Sigmoid colon (tissue), 7 donors: ENCODE measurements around the gene CUX1. TPM values are rescaled to one million over a fixed set of nuclear protein-coding genes. Genes with fewer than 3 reads are reported as not detected.

ENCODE experiments used
- DNase-seq: peaks from one replicate; pipeline ENCODE4 v3.0.0-alpha.2; 2019
- H3K27ac ChIP-seq, 4 donors: fragments of 200-600 bp; sonication (generic); one replicate each; pipeline ENCODE4 v1.5.1; 2016 to 2019; ENCODE audit warnings: mild to moderate bottlenecking in 1 of 4
- H3K27me3 ChIP-seq, 3 donors: fragments of 200-600 bp; sonication (generic); one replicate each; pipeline ENCODE4 v1.5.1; 2019; ENCODE audit warnings: mild to moderate bottlenecking in 1 of 3
- H3K36me3 ChIP-seq, 4 donors: fragments of 200-600 bp; sonication (generic); one replicate each; pipeline ENCODE4 v1.5.1; 2016 to 2019
- H3K4me1 ChIP-seq, 4 donors: fragments of 200-600 bp; sonication (generic); one replicate each; pipeline ENCODE4 v1.5.1; 2017 to 2019
- H3K4me3 ChIP-seq, 4 donors: fragments of 200-600 bp; sonication (generic); one replicate each; pipeline ENCODE4 v1.5.1; 2017 to 2019; ENCODE audit warnings: mild to moderate bottlenecking in 2 of 4, moderate library complexity in 1 of 4
- H3K9me3 ChIP-seq, 4 donors: fragments of 200-600 bp in 3 of 4; sonication (generic) in 3 of 4; one replicate each; pipeline versions ENCODE4 v1.5.1 to v1.6.1; 2013 to 2019
- CTCF ChIP-seq, 4 experiments: fragments of 450-650 bp in 3 of 4; fragments of 200-600 bp in 1 of 4; IDR thresholded peaks; one replicate each; pipeline ENCODE4 v1.5.1; 2016 to 2019; ENCODE audit warnings: antibody characterized with exemption in 4 of 4, mild to moderate bottlenecking in 3 of 4, moderate library complexity in 2 of 4
- EP300 ChIP-seq, 4 donors: sonication (generic); formaldehyde crosslinking; IDR thresholded peaks; one replicate each; pipeline ENCODE4 v1.6.1; 2017; ENCODE audit warnings: antibody characterized with exemption in 4 of 4
- POLR2A ChIP-seq, 2 donors: fragments of 450-650 bp; IDR thresholded peaks; one replicate each; pipeline ENCODE4 v1.6.1; 2016; ENCODE audit warnings: antibody characterized with exemption in 2 of 2, mild to moderate bottlenecking in 2 of 2, moderate library complexity in 2 of 2
- POLR2AphosphoS5 ChIP-seq, 4 donors: sonication (generic); formaldehyde crosslinking; IDR thresholded peaks; one replicate each; pipeline ENCODE4 v1.6.1; 2017; ENCODE audit warnings: antibody characterized with exemption in 4 of 4
- WGBS, 2 donors: extraction: QIAGEN DNeasy Blood & Tissue Kit; methylation state at CpG; one replicate each; pipeline ENCODE4 v1.1.7; 2013; 5-methylcytosine and 5-hydroxymethylcytosine counted together
- intact Hi-C: fragments of 100-400 bp; cut with DNase I; formaldehyde crosslinking; loops from one replicate; pipeline ENCODE4 v1.15.1; 2023
- polyA plus RNA-seq, 3 donors: library from polyadenylated mRNA; stranded (reverse); fragments of 200-250 nt; gene quantifications; one replicate each; pipeline ENCODE4 v1.2.3, GENCODE V29; 2013
- total RNA-seq, 4 donors: library from RNA; depleted of rRNA; stranded (reverse); fragments of >200 nt; gene quantifications; one replicate each; pipeline ENCODE4 v1.1.0, GENCODE V29; 2016
- donor health status: healthy with polysubstance abuse.
- donor health status: Bipolar disorder and iron deficiency.
- donor health status: healthy.

CUX1 gene
- total and polyA plus RNA-seq, 7 donors: 46.7 to 127 (median 49.9) TPM

DNA sequence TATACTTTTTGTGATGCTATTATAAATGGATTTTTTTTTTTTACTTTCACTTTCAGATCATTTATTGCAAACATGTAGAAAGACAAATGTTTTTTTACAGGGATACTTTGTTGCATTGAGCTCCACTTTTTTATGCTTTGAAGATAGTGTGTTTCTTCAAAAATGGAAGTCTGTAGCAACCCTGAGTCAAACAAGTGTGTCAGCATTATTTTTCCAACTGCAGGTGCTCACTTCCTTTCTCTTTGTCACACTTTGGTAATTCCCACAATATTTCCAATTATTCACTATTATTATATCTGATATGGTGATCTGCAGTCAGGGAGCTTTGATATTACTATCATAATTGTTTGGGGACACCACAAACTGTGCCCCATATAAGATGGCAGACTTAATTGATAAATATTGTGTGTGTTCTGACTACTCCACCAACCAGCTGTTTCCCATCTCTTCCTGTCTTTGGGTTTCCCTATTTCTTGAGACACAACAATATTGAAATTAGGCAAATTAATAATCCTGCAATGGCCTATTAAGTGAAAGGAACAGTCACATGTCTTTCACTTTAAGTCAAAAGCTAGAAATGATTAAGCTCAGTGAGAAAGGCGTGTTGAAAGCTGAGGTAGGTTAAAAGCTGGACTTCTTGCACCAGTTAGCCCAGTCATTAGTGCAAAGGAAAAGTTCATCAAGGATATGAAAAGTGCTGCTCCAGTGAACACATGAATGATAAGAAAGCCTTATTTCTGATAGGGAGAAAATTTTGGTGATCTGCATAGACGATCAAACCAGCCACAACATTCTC lies 238.0 kb downstream of the CUX1 start:
- no peaks in the 10 kb centered on the region for H3K27me3 ChIP-seq
- H3K27ac ChIP-seq: no peak overlapping the region
- TF ChIP-seq EP300 (IDR thresholded peaks at IDR 0.05) (no peak), POLR2AphosphoS5 (IDR thresholded peaks at IDR 0.05) (no peak), CTCF (IDR thresholded peaks at IDR 0.05) (no peak), POLR2A (IDR thresholded peaks at IDR 0.05) (no peak)
- 87 to 94% methylated on average over 2 of the region's 2 CpGs for WGBS, 2 donors
- DNase-seq: no peak
- intact Hi-C loops: no loop called here
- H3K4me1 ChIP-seq: no peaks in the 10 kb centered on the region
- no peak overlapping the region for H3K4me3 ChIP-seq
- H3K9me3 ChIP-seq: no peaks in the 10 kb centered on the region
- H3K36me3 ChIP-seq: no peaks in the 10 kb centered on the region

DNA sequence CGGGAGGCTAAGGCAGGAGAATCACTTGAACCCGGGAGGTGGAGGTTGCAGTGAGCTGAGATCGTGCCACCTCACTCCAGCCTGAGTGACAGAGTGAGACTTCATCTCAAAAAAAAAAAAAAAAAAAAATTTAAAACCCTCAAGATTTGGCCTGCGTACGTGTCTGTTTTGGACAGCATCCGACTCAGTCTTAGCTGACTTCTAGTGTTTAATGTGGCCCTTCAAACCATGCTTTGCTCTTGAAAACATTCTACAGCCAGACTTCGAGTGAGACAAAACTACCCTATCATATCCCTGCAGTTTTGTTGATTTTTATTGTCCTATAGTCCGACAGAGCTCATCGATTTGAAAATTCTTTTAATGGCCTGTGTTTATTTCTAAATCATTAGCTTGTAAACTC lies 242.1 kb downstream of the CUX1 start:
- intact Hi-C loops: no loop called here

GRCh38 chr7:102061354-102061945 lies 244.0 kb downstream of the CUX1 start:
- intact Hi-C loops: no loop called here
- H3K36me3 ChIP-seq: no peaks in the 10 kb centered on the region
- no peak for TF ChIP-seq CTCF (IDR thresholded peaks at IDR 0.05)
- no peak for TF ChIP-seq POLR2AphosphoS5 (IDR thresholded peaks at IDR 0.05)
- no peak for TF ChIP-seq EP300 (IDR thresholded peaks at IDR 0.05)
- no peak for TF ChIP-seq POLR2A (IDR thresholded peaks at IDR 0.05)
- H3K27me3 ChIP-seq: no peaks in the 10 kb centered on the region
- 87 to 89% methylated on average over 11 of the region's 11 CpGs for WGBS, 2 donors
- DNase-seq: peak; percentile 36
- no peak overlapping the region for H3K27ac ChIP-seq
- no peak overlapping the region for H3K4me3 ChIP-seq
- peaks cover 0 to 20% (median 8%) of the 10 kb centered on the region in 4 donors for H3K4me1 ChIP-seq
- H3K9me3 ChIP-seq: no peaks in the 10 kb centered on the region

More for the DNA sequence above, 242.1 kb downstream of the CUX1 start:
- peak; percentile 22 for DNase-seq
- H3K36me3 ChIP-seq: no peaks in the 10 kb centered on the region
- peaks cover 0 to 12% (median 5%) of the 10 kb centered on the region in 4 donors for H3K4me1 ChIP-seq
- TF ChIP-seq POLR2A (IDR thresholded peaks at IDR 0.05): no peak
- no peak for TF ChIP-seq EP300 (IDR thresholded peaks at IDR 0.05)
- TF ChIP-seq CTCF (IDR thresholded peaks at IDR 0.05): no peak
- TF ChIP-seq POLR2AphosphoS5 (IDR thresholded peaks at IDR 0.05): no peak
- no peaks in the 10 kb centered on the region for H3K9me3 ChIP-seq
- 91% methylated on average over 9 of the region's 9 CpGs for WGBS, 2 donors
- H3K27ac ChIP-seq: no peak overlapping the region
- no peaks in the 10 kb centered on the region for H3K27me3 ChIP-seq
- no peak overlapping the region for H3K4me3 ChIP-seq

DNA sequence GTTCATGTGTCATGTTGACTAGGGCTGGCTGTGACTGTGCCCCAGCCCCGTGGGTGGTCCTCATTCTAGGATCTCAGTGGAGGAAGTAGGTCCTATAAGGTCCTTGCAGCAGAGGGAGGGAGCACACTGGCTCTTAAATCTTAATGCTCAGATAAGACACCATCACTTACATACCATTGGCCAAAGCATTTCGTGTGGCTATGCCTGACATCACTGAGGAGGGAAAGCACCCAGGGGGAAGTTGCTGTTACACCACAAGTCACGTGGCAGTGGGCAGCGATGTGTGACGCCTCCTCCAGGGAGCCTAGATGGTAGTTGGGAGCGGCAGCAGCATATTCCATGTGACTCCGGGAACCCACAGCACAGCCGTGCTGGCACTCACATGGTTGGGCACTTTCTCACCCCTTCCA lies 244.6 kb downstream of the CUX1 start:
- no peaks in the 10 kb centered on the region for H3K36me3 ChIP-seq
- TF ChIP-seq CTCF (IDR thresholded peaks at IDR 0.05): no peak
- H3K27me3 ChIP-seq: no peaks in the 10 kb centered on the region
- H3K9me3 ChIP-seq: no peaks in the 10 kb centered on the region
- intact Hi-C loops: no loop called here
- DNase-seq: peak; percentile 60
- H3K27ac ChIP-seq: no peak overlapping the region
- peaks cover 0 to 20% (median 8%) of the 10 kb centered on the region in 4 donors for H3K4me1 ChIP-seq
- WGBS, 2 donors: 71 to 92% methylated on average over 8 of the region's 8 CpGs
- no peak overlapping the region for H3K4me3 ChIP-seq
